Prostate gland (tissue), 1 donor: ENCODE data around the gene UBL5.

ENCODE experiments used
- POLR2A ChIP-seq: fragments of 450-650 bp; IDR thresholded peaks from one replicate; pipeline ENCODE4 v1.6.1; 2016; ENCODE audit warnings: antibody characterized with exemption, mild to moderate bottlenecking
- POLR2AphosphoS5 ChIP-seq: sonication (generic); formaldehyde crosslinking; IDR thresholded peaks from one replicate; pipeline ENCODE4 v1.6.1; 2017; ENCODE audit warnings: antibody characterized with exemption

- TF ChIP-seq POLR2AphosphoS5 (peak; percentile 88), POLR2A (peak; percentile 94)
These were observed 42.1 kb upstream of the UBL5 start for GRCh38 chr19:9785367-9786331.
